Endodermal cell (in vitro differentiated cells): ENCODE data around the gene IL9. TPM values are rescaled to one million over a fixed set of nuclear protein-coding genes. Genes with fewer than 3 reads are reported as not detected.

Experiments used
- DNase-seq: peaks from one replicate; pipeline ENCODE4 v3.0.0-alpha.2; 2017
- H3K27ac ChIP-seq: 2 replicates; pipeline ENCODE4 v1.5.1; 2013; ENCODE audit warnings: mild to moderate bottlenecking, low read depth, low read length, moderate library complexity
- H3K27me3 ChIP-seq: 2 replicates; pipeline ENCODE4 v1.6.1; 2013; ENCODE audit warnings: mild to moderate bottlenecking, low read length, moderate library complexity; ENCODE audit not compliant: insufficient read depth, control insufficient read depth, poor library complexity, severe bottlenecking
- H3K36me3 ChIP-seq: 2 replicates; pipeline ENCODE4 v1.7.0; 2013; ENCODE audit warnings: mild to moderate bottlenecking, low read length, moderate library complexity; ENCODE audit not compliant: control insufficient read depth, insufficient read depth
- H3K4me1 ChIP-seq: one replicate; pipeline ENCODE4 v1.7.0; 2013; ENCODE audit warnings: low read length; ENCODE audit not compliant: control insufficient read depth, insufficient read depth
- H3K4me3 ChIP-seq: 2 replicates; pipeline ENCODE4 v1.5.1; 2013; ENCODE audit warnings: mild to moderate bottlenecking, low read length, moderate library complexity
- H3K9ac ChIP-seq: 2 replicates; pipeline ENCODE4 v1.6.1; 2013; ENCODE audit warnings: mild to moderate bottlenecking, low read length, moderate library complexity; ENCODE audit not compliant: poor library complexity, severe bottlenecking; ENCODE audit errors: extremely low read depth
- H3K9me3 ChIP-seq: 2 replicates; pipeline ENCODE4 v1.6.1; 2013; ENCODE audit warnings: mild to moderate bottlenecking, low read length, moderate library complexity; ENCODE audit not compliant: control insufficient read depth
- H3K27ac Mint-ChIP-seq: 2 replicates; pipeline ENCODE4 v1.8.0; 2020; ENCODE audit warnings: mixed read lengths
- H3K27me3 Mint-ChIP-seq: 2 replicates; pipeline ENCODE4 v1.8.0; 2021; ENCODE audit warnings: mild to moderate bottlenecking, mixed read lengths; ENCODE audit not compliant: insufficient read depth
- H3K36me3 Mint-ChIP-seq: 2 replicates; pipeline ENCODE4 v1.8.0; 2020; ENCODE audit warnings: low read depth, mixed read lengths
- H3K4me1 Mint-ChIP-seq: 2 replicates; pipeline ENCODE4 v1.8.0; 2020; ENCODE audit warnings: mixed read lengths
- H3K4me3 Mint-ChIP-seq: 2 replicates; pipeline ENCODE4 v1.8.0; 2020; ENCODE audit warnings: mild to moderate bottlenecking, moderate library complexity, mixed read lengths
- H3K9me3 Mint-ChIP-seq: 2 replicates; pipeline ENCODE4 v1.8.0; 2020; ENCODE audit warnings: mild to moderate bottlenecking, mixed read lengths
- CTCF ChIP-seq: fragments of 200-600 bp; sonication (generic); conservative IDR thresholded peaks from 2 replicates; pipeline ENCODE4 v1.5.0; 2021; ENCODE audit warnings: antibody characterized with exemption, mild to moderate bottlenecking
- WGBS, 2 experiments: methylation state at CpG; one replicate each; pipeline versions ENCODE4 v1.1.5 to v1.1.7; 2013; ENCODE audit warnings: missing lambda C conversion rate in 2 of 2, mixed read lengths in 1 of 2; ENCODE audit not compliant: insufficient coverage in 1 of 2, insufficient read length in 1 of 2; 5-methylcytosine and 5-hydroxymethylcytosine counted together
- total RNA-seq, 2 donors: library from RNA; stranded (reverse); fragmentation: NEBNext Ultra II Directional in 1 of 2; extraction: Animal tissue kit (Norgen Biotek cat#: 25700) in 1 of 2; gene quantifications; 2 replicates in 1 of 2; 3 replicates in 1 of 2; pipeline ENCODE4 v1.2.1, GENCODE V29; 2021

The IL9 gene
- total RNA-seq, 2 donors from 2014 or later = not detected

- no peak overlapping the region for H3K9ac ChIP-seq
- no peak overlapping the region for H3K4me3 Mint-ChIP-seq
- H3K4me3 ChIP-seq = no peak overlapping the region
- no peak overlapping the region for H3K27ac ChIP-seq
- H3K36me3 Mint-ChIP-seq = no peaks in the 10 kb centered on the region
- peaks cover 86% of the 10 kb centered on the region for H3K27me3 ChIP-seq
- no peaks in the 10 kb centered on the region for H3K36me3 ChIP-seq
- H3K4me1 ChIP-seq = no peaks in the 10 kb centered on the region
- no peak overlapping the region for H3K27ac Mint-ChIP-seq
- DNase-seq = no peak
- peaks cover 69% of the 10 kb centered on the region for H3K27me3 Mint-ChIP-seq
- no peaks in the 10 kb centered on the region for H3K9me3 Mint-ChIP-seq
- WGBS, 2 experiments = 94% methylated on average over 4 of the region's 5 CpGs; no CpG with 5 or more reads in 1 of the 2 experiments
- TF ChIP-seq CTCF = no peak
- H3K4me1 Mint-ChIP-seq = no peaks in the 10 kb centered on the region
- no peaks in the 10 kb centered on the region for H3K9me3 ChIP-seq
Observed at GRCh38 chr5:135915466-135916001, 19.9 kb upstream of the IL9 start.

GRCh38 chr5:135913713-135914626 lies 18.3 kb upstream of the IL9 start:
- Mint-ChIP-seq H3K4me3 (no peak overlapping the region), H3K27me3 (peaks cover 81% of the 10 kb centered on the region), H3K27ac (no peak overlapping the region), H3K9me3 (no peaks in the 10 kb centered on the region), H3K36me3 (no peaks in the 10 kb centered on the region), H3K4me1 (no peaks in the 10 kb centered on the region)
- H3K4me3 ChIP-seq = no peak overlapping the region
- no peaks in the 10 kb centered on the region for H3K9me3 ChIP-seq
- DNase-seq = no peak
- peaks cover 88% of the 10 kb centered on the region for H3K27me3 ChIP-seq
- no peaks in the 10 kb centered on the region for H3K4me1 ChIP-seq
- H3K27ac ChIP-seq = no peak overlapping the region
- WGBS, 2 experiments = 71 to 81% methylated on average over 3 to 4 of the region's 4 CpGs
- no peak for TF ChIP-seq CTCF
- H3K36me3 ChIP-seq = no peaks in the 10 kb centered on the region
- no peak overlapping the region for H3K9ac ChIP-seq

- Histone ChIP-seq H3K27me3 (peaks cover 32% of the 10 kb centered on the region), H3K27ac (no peak overlapping the region), H3K4me3 (no peak overlapping the region), H3K9me3 (no peaks in the 10 kb centered on the region), H3K36me3 (no peaks in the 10 kb centered on the region), H3K9ac (no peak overlapping the region), H3K4me1 (no peaks in the 10 kb centered on the region)
- TF ChIP-seq CTCF = no peak
- Mint-ChIP-seq H3K9me3 (no peaks in the 10 kb centered on the region), H3K27ac (no peak overlapping the region), H3K4me1 (no peaks in the 10 kb centered on the region), H3K36me3 (no peaks in the 10 kb centered on the region), H3K27me3 (peaks cover 36% of the 10 kb centered on the region), H3K4me3 (no peak overlapping the region)
- DNase-seq = no peak
- WGBS, 2 experiments = 75% methylated on average over 1 of the region's 1 CpG; no CpG with 5 or more reads in 1 of the 2 experiments
Observed at GRCh38 chr5:135905144-135905543, 9.5 kb upstream of the IL9 start.
